BLaER1 treated with 17β-estradiol and CSF1 and Interleukin-3, amounts not matched to agents 10 nM and 100 nM (cell line): ENCODE measurements around the gene CARD10.
A peak's percentile ranks its signal among the peaks of the same experiment; 100 is the strongest.

Source experiments
- H3K27ac ChIP-seq, 11 experiments: shearing (Covaris generic); formaldehyde crosslinking; 2 replicates each; pipeline ENCODE4 v1.8.1; 2022
- H3K27me3 ChIP-seq, 11 experiments: shearing (Covaris generic); formaldehyde crosslinking; 2 replicates each; pipeline ENCODE4 v1.8.1; 2022
- H3K36me3 ChIP-seq, 11 experiments: shearing (Covaris generic); formaldehyde crosslinking; 2 replicates each; pipeline ENCODE4 v1.8.1; 2022
- H3K4me1 ChIP-seq, 10 experiments: shearing (Covaris generic); formaldehyde crosslinking; 2 replicates each; pipeline ENCODE4 v1.8.1; 2022
- H3K4me2 ChIP-seq, 11 experiments: shearing (Covaris generic); formaldehyde crosslinking; 2 replicates each; pipeline ENCODE4 v1.8.1; 2022
- H3K4me3 ChIP-seq, 10 experiments: shearing (Covaris generic); formaldehyde crosslinking; 2 replicates each; pipeline ENCODE4 v1.8.1; 2022
- H3K9ac ChIP-seq, 11 experiments: shearing (Covaris generic); formaldehyde crosslinking; 2 replicates each; pipeline ENCODE4 v1.8.1; 2022
- H3K9me3 ChIP-seq, 11 experiments: shearing (Covaris generic); formaldehyde crosslinking; replicated peaks in 1 of 11; 2 replicates each; pipeline ENCODE4 v1.8.1; 2022
- H4K20me1 ChIP-seq, 11 experiments: shearing (Covaris generic); formaldehyde crosslinking; 2 replicates each; pipeline ENCODE4 v1.8.1; 2022
- Cebpa-rat ChIP-seq, 11 experiments: shearing (Covaris generic); IDR thresholded peaks; 2 replicates each; pipeline ENCODE4 v1.8.1; 2022

CARD10 gene

DNA sequence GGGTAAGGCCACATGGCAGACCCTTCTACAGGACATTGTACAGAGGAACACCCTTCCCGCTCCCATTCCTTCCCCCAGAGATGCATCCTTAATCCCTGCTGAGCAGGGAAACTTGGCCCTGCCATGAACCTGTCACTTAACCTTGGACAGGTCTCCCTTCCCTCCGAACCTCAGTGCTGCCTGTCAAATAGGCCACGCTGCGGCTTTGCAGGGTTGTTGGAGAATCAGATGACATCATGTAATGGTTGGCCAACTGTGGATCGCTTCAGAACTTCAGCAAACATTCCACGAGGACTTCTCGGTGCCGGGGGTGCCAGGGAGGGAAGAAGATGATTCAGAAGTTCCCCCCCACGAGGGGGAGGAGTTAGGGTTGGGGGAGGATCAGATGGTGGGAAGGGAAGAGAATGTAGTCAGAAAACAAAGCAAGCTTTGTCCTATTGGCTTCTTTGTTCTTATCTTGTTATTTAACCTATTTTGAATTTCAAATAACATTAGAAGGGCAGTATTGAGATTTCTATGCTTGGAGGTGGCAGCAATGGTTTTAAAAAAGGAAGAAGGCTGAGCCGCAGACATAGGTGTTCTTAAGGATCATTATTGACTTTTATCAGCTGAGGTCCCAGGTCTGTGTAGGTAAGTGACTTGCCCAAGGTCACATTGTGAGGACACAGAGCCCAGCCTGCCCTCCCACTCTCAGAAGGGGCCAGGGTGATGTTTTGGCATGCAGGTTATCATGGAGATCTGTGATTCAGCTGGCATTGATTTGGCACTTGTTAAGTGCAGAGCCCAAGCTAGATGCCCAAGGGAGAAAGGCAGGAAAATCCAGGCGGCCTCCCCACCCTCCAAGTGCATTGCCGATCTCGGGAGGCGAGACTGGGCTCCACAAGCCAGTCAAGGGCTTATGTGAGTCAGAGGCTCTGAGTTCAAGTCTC, 44.2 kb upstream of the CARD10 start:
- Histone ChIP-seq H3K27me3 (peaks cover 44 to 66% (median 50%) of the 10 kb centered on the region in 11 experiments), H4K20me1 (peaks cover 0 to 16% (median 10%) of the 10 kb centered on the region in 11 experiments; a peak in 13 of 22 replicates), H3K4me2 (peak overlapping the region in 9 of 11 experiments; percentile 4 to 93 (median 89); a peak in 14 of 22 replicates), H3K4me3 (no peak overlapping the region), H3K27ac (no peak overlapping the region), H3K9ac (no peak overlapping the region), H3K36me3 (no peaks in the 10 kb centered on the region), H3K4me1 (peaks cover 48 to 76% (median 72%) of the 10 kb centered on the region in 10 experiments), H3K9me3 (no peaks in the 10 kb centered on the region)
- TF ChIP-seq Cebpa-rat (IDR thresholded peaks at IDR 0.05) = no peak

- H3K9ac ChIP-seq = no peak overlapping the region
- peak in 1 of 11 experiments; percentile 2; a peak in 3 of 22 replicates for TF ChIP-seq Cebpa-rat (IDR thresholded peaks at IDR 0.05)
- H3K4me1 ChIP-seq = peaks cover 47 to 69% (median 63%) of the 10 kb centered on the region in 10 experiments
- no peaks in the 10 kb centered on the region for H3K36me3 ChIP-seq
- peak overlapping the region in 10 of 11 experiments; percentile 88 to 96 (median 91); a peak in 18 of 22 replicates for H3K4me2 ChIP-seq
- peak overlapping the region in 1 of 11 experiments; percentile 49; a peak in 1 of 22 replicates for H3K27ac ChIP-seq
- peaks cover 0 to 19% (median 10%) of the 10 kb centered on the region in 11 experiments; a peak in 13 of 22 replicates for H4K20me1 ChIP-seq
- H3K27me3 ChIP-seq = peaks cover 55 to 72% (median 61%) of the 10 kb centered on the region in 11 experiments
- H3K9me3 ChIP-seq = no peaks in the 10 kb centered on the region
- no peak overlapping the region for H3K4me3 ChIP-seq
Measured at GRCh38 chr22:37562049-37562875, 43.0 kb upstream of the CARD10 start.

DNA sequence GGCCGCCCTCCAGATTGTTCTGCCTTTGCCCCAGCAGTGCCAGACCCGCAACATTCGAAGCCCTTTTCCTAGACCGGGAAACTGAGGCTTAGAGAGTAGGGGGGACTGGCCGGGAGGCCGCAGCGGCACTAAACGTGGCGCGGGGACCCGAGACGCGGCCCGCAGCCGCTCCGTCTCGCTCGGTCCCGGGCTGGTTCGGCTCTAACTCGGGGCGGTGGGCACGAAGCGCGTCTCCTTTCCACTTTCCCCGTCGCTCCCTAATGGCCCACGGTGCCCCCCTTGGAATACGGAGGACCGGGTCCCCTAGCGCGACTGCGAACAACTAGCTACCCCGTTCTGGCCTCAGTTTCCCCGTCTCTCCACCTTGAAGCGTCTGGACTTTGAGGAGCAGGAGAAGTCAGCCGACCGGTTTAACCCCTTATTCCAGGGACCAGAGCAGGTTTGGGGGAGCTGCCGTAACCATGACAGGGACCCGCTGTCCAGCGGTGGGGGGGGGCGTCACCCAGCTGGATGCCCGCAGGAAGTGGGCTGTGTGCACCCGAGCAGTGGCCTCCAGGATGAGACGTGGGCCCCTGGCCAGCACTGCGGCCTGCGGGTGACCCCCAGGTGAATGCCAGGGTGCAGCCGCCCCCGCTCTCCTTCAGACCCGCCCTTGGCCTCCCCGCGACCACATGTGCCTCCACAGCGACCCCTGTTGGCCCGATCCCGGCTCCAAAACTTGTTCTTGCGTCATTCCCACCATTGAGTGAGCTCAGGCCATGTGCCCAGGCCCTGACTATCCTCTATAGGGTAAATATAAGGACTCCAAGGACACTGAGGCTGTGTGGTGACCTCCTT, 42.2 kb upstream of the CARD10 start:
- H3K27me3 ChIP-seq = peaks cover 63 to 80% (median 70%) of the 10 kb centered on the region in 11 experiments
- H3K36me3 ChIP-seq = no peaks in the 10 kb centered on the region
- peak in 7 of 11 experiments; percentile 62 to 87 (median 69); a peak in 12 of 22 replicates for TF ChIP-seq Cebpa-rat (IDR thresholded peaks at IDR 0.05)
- H3K27ac ChIP-seq = peak overlapping the region in 3 of 11 experiments; percentile 45 to 57 (median 49); a peak in 4 of 22 replicates
- H4K20me1 ChIP-seq = peaks cover 0 to 27% (median 10%) of the 10 kb centered on the region in 11 experiments; a peak in 13 of 22 replicates
- peak overlapping the region; percentile 47 to 66 (median 56); a peak in 19 of 20 replicates for H3K4me3 ChIP-seq
- no peaks in the 10 kb centered on the region for H3K9me3 ChIP-seq
- peak overlapping the region in 9 of 11 experiments; percentile 25 to 79 (median 61); a peak in 16 of 22 replicates for H3K9ac ChIP-seq
- H3K4me1 ChIP-seq = peaks cover 45 to 69% (median 62%) of the 10 kb centered on the region in 10 experiments
- peak overlapping the region; percentile 88 to 96 (median 91) for H3K4me2 ChIP-seq

DNA sequence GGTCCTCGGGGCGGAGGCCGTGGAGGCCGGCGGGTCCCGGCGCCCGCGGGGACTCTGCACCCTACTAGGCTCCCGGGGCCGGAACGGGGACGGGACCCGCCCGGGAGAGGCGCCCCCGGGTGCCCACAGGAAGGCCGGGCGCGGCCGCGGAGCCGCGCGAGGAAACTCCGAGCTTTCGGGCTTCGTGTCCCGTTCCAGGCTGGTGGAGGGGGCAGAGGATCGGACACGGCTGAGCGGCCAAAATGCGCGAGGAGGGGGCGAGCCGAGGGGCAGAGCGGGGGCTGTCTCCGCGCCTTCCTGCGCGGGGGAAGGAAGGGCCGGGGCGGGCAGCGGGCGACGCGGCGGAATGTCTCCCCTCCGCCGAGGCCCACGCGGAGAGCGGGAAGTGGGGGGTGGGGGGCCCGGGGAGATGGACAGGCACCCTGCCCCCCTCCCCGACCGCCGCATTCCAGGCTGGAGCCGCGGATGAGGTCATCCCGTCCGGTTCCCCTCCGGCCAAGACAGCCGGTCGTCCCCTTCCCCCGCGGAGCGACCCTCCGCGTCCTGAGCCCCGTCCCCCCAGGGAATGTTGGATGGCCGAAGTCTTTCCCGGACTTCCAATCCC, 41.5 kb upstream of the CARD10 start:
- Histone ChIP-seq H3K9me3 (no peaks in the 10 kb centered on the region), H3K9ac (peak overlapping the region; percentile 25 to 79 (median 60); a peak in 21 of 22 replicates), H3K27ac (peak overlapping the region in 4 of 11 experiments; percentile 6 to 57 (median 32); a peak in 6 of 22 replicates), H4K20me1 (peaks cover 0 to 28% (median 10%) of the 10 kb centered on the region in 11 experiments; a peak in 13 of 22 replicates), H3K4me1 (peaks cover 40 to 63% (median 55%) of the 10 kb centered on the region in 10 experiments), H3K36me3 (no peaks in the 10 kb centered on the region), H3K4me2 (peak overlapping the region; percentile 88 to 96 (median 91)), H3K4me3 (peak overlapping the region; percentile 47 to 66 (median 56)), H3K27me3 (peaks cover 66 to 86% (median 74%) of the 10 kb centered on the region in 11 experiments)
- no peak for TF ChIP-seq Cebpa-rat (IDR thresholded peaks at IDR 0.05)

- H3K4me1 ChIP-seq = peaks cover 35 to 60% (median 50%) of the 10 kb centered on the region in 10 experiments
- peak within 1 kb of the TSS in 4 of 11 experiments; percentile 6 to 57 (median 32); a peak in 6 of 22 replicates for H3K27ac ChIP-seq
- no peak for TF ChIP-seq Cebpa-rat (IDR thresholded peaks at IDR 0.05)
- peak within 1 kb of the TSS; percentile 25 to 79 (median 60); a peak in 21 of 22 replicates for H3K9ac ChIP-seq
- peak within 1 kb of the TSS; percentile 88 to 96 (median 91) for H3K4me2 ChIP-seq
- H3K36me3 ChIP-seq = no peaks in the 10 kb centered on the region
- H3K9me3 ChIP-seq = no peaks in the 10 kb centered on the region
- peaks cover 66 to 91% (median 75%) of the 10 kb centered on the region in 11 experiments for H3K27me3 ChIP-seq
- peak within 1 kb of the TSS; percentile 47 to 66 (median 56) for H3K4me3 ChIP-seq
- peaks cover 0 to 28% (median 10%) of the 10 kb centered on the region in 11 experiments; a peak in 13 of 22 replicates for H4K20me1 ChIP-seq
Measured at GRCh38 chr22:37559901-37560607, 40.8 kb upstream of the CARD10 start, which contains the start of gene CDC42EP1. CDC42EP1 (plus strand) TSS chr22:37560480; CDS start chr22:37566350, 5,870 bp downstream.

DNA sequence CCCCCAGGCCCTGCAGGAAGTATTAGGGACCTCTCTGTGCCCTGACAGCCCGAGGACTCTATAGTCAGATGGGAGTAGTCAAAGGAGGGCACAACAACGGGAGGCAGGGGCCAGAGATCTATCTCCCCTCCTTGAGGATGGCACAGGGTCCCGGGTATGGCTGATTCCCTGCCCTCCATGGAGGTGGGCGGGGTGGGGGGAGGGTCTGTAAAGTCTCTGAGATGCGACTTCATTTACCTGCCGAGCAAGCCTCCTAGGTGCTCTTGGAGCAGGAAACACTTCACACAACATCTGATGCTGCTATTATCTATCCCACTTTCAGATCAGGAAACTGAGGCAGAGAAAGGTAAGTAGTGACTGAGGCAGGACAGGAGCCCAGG, 40.3 kb upstream of the CARD10 start:
- peak overlapping the region in 1 of 11 experiments; percentile 90; a peak in 1 of 22 replicates for H3K4me2 ChIP-seq

GRCh38 chr22:37558815-37559214, 39.6 kb upstream of the CARD10 start:
- Histone ChIP-seq H3K27me3 (peaks cover 66 to 85% (median 74%) of the 10 kb centered on the region in 11 experiments), H3K4me2 (no peak overlapping the region), H3K4me3 (no peak overlapping the region), H3K36me3 (no peaks in the 10 kb centered on the region), H3K27ac (no peak overlapping the region), H4K20me1 (peaks cover 0 to 28% (median 10%) of the 10 kb centered on the region in 11 experiments; a peak in 13 of 22 replicates), H3K4me1 (peaks cover 28 to 48% (median 38%) of the 10 kb centered on the region in 10 experiments), H3K9ac (no peak overlapping the region), H3K9me3 (no peaks in the 10 kb centered on the region)
- TF ChIP-seq Cebpa-rat (IDR thresholded peaks at IDR 0.05) = no peak

More for the DNA sequence above, 40.3 kb upstream of the CARD10 start:
- H3K36me3 ChIP-seq = no peaks in the 10 kb centered on the region
- no peak overlapping the region for H3K4me3 ChIP-seq
- peaks cover 0 to 28% (median 10%) of the 10 kb centered on the region in 11 experiments; a peak in 13 of 22 replicates for H4K20me1 ChIP-seq
- peaks cover 66 to 92% (median 75%) of the 10 kb centered on the region in 11 experiments for H3K27me3 ChIP-seq
- H3K4me1 ChIP-seq = peaks cover 32 to 55% (median 45%) of the 10 kb centered on the region in 10 experiments
- no peak overlapping the region for H3K9ac ChIP-seq
- no peaks in the 10 kb centered on the region for H3K9me3 ChIP-seq
- TF ChIP-seq Cebpa-rat (IDR thresholded peaks at IDR 0.05) = no peak
- H3K27ac ChIP-seq = no peak overlapping the region
